GM18868 (cell line): ENCODE results near the gene LTBP3.

ENCODE experiments used
- ATAC-seq: cut with Tn5 transposase; IDR thresholded peaks from one replicate; pipeline ENCODE4 v1.9.1; 2021; ENCODE audit warnings: mild to moderate bottlenecking, moderate library complexity; ENCODE audit not compliant: unreplicated experiment

LTBP3 gene

GRCh38 chr11:65555693-65556231 is 2.4 kb downstream of the LTBP3 start:
- no peak for ATAC-seq

DNA sequence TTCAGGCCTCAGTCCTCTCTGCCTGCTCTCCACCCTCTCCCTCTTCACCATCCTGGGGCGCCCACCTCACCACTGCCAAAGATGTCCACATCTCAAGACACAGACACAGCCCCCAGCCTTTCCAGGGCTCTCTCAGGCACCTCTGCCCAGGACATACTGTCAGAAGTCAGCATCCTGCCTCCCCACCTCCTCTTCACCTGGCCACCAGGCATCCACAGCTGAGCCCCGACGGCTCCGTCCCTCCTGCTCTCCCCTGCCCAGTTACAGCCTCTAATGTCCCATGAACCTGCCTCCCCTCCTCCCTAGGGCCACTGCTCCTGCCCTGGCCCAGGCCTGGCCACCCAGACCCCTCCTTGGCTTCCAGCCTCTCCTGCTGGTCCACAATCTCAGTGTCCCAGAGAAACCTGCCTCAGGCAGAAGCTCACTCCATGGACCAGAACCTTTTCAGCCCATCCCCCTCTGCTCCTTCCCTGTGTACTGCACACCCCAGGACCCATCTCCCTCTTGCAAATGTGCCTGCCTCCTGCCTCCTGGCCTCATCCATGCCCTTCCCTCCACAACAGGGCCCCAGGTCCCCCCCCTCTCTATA is 3.2 kb downstream of the LTBP3 start:
- no peak for ATAC-seq

DNA sequence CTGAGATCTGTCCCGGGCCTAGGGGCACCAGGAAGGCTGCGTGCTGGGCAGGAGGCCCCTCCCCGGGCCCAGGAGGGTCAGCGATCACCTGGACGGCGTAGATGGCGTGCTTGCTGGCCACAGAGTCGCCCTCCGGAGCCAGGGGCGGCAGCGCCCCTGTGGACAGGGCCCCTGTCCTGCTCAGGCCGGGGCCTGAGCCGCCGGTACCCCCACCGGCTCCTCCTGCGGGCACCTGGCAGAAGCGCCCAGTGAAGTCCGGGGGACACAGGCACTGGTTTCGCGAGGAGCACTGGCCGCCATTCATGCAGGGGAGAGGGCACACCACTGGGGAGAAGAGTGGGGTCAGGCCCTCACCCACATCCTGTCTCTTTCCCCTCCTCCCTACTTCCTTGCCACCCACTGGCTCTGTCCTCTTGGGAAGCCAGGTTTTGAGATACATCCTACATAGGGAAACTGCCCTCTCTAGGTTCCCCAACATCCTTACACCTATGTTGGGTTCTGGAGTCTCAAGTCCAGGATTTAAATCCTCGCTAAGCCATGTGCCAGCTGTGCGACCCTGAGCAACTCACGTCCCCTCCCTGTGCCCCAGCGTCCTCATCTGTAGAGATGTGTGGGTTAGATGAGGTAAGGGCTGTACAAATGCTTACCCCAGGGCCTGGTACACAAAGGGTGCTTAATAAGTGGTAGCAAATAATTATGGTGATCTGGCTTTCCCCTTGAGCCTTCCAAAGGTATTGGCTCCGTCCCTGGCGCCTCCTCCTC is 3.9 kb downstream of the LTBP3 start:
- ATAC-seq: no peak

DNA sequence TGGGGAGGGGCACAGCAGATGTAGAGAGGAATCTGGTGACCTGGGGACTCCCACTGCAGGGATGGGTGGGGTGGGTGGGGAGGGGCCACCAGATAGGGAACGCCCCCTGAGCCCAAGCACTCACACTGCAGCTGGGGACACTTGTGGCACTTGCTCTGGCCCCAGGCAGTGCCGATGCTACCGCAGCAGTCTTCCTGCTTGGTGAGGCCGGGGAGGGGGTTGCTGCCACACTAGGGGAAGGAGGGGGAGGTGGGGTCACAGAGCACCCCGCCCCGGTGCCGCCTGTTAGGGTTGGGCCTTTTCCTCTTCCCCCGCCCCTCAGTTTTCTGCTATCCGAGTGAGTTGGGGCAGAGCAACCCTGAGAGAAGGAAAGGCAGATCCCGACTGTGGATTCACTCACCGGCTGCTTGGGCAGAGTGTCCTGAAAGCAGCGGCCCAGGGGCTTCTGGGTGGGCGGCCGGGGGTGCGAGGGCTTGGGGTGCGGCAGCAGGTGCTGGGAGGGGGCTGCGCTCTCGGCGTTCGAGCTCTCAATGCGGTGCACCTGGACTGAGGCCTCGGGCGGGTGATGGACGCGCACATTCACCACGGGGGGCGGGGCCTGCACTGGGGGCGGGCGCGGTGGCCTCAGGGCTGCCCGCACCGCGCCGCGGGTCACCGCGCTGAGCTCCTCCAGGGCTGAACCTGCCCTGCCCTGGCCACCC is 4.7 kb downstream of the LTBP3 start:
- no peak for ATAC-seq

DNA sequence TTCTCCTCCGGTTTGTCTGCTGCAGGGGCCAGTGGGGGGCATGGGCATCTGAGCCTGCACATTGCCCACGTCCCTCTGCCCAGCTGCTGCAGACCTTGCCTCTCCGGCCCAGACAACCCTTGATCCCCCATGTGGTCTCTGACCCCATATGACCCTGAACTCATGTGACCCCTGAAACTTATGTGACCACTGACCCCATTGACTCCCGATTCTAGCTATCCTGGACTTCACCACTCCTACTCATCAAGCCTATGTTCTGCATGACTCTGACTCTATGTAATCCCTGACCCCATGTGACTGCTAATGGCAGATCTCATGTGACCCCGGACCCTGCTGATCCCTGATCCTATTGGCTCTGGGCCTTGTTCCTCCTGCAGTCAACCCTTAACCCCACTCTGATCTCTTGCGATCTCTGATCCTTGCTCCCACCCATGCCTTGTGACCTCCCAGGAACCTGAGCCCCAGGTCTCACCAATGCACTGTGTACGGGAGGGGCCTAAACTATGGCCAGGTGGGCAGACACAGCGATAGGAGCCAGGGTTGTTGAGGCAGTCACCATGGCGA is 5.7 kb downstream of the LTBP3 start:
- ATAC-seq: no peak

- no peak for ATAC-seq
These were observed 6.4 kb downstream of the LTBP3 start for GRCh38 chr11:65551572-65552387.

DNA sequence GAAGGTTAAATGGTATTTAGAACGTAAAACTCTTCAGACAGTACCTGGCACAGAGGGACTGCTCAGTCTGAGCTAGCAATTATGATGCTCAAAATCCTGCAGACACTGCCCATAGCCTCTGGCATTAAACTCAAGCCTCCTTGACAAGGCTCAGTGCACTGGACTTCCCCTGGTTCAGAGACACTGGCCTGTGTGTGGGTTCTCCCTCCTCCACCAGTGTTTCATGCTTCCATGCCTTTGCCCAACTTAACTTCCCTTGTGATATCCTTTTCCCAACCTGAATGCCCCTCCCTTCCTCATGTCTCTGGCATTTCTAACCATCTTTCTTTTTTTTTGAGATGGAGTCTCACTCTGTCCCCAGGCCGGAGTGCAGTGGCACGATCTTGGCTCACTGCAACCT is 9.1 kb downstream of the LTBP3 start:
- no peak for ATAC-seq

GRCh38 chr11:65548395-65548794 is 9.8 kb downstream of the LTBP3 start:
- no peak for ATAC-seq

- no peak for ATAC-seq
These were observed 10.6 kb downstream of the LTBP3 start for GRCh38 chr11:65547446-65548125.

DNA sequence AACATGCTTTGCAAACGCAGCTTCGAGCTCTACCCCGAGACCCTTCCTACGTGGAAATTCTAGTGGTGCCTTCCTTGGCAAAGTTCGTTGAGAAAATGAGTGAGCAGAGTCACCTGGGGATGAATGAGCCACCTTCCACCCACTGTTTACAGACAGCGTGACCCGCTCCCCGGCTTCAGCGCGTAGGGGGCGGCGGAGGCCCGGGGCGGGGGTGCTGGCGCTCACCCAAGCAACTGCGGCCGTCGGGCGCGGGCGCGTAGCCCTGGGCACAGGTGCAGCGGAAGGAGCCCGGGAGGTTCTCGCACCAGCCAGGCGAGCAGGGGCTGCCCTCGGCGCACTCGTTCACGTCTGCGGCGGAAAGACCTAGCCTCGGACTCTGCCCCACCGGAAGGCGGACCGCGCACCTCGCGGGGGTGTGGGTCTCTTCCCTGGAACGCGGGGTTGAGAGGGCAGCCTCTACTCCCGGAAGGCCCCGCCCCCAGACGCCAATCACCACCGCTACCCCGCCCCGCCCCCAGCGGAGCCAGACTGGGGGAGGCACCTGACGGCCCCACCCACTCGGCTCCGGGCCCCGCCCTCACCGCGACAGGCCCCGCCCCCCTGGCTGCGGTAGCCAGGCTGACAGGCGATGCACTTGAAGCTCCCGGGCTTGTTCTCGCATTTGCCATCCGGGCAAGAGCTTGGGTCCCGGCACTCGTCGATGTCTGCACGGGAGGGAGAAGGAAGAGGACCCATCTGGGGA is 11.8 kb downstream of the LTBP3 start:
- ATAC-seq: peak; percentile 75

DNA sequence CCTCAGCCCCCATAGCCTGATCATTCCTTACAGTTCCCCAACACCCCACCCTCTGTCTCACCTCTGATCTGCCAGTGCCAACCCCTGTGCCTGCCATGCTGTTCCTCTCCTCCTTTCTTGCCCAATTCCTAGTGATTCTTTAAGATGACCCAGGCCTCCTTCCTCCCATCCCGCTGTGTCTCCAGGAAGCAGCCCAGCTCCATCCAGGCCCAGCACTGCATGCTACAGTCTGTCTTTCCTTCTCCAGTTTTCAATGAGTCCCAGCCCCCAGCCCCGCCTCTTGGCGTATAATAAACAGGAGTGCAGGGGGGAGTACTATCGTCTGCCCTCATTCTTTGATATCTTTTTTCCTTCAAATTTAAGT is 12.3 kb downstream of the LTBP3 start:
- no peak for ATAC-seq

DNA sequence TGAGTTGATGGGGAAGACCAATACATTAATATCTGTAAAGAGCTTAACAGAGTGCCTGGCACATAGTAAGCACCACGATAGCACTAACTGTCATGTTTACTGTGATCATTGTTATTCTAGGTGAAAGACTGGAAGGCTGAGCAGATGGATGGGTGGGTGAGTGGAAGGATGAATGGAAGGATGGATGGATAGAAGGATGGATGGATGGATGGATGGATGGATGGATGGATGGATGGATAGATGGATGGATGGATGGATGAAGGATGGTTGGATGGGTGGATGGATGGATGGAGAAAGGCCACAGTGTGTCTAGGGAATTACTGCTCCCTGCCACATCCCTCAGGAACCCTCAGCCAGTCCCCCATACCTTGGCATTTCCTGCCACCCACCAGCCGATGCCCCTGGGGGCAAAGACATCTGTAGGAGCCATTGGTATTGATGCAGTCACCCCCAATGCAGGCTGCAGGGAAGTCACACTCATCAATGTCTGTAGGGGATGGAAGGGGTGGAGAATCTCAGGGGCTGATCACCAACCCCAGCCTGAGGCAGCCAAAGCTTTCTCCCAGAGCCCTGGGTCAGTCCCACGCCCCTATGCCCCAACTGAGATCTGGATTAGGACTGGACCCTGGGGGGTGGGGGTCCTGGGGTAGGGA is 15.3 kb downstream of the LTBP3 start:
- no peak for ATAC-seq

GRCh38 chr11:65541093-65541982 is 16.8 kb downstream of the LTBP3 start:
- ATAC-seq: no peak

DNA sequence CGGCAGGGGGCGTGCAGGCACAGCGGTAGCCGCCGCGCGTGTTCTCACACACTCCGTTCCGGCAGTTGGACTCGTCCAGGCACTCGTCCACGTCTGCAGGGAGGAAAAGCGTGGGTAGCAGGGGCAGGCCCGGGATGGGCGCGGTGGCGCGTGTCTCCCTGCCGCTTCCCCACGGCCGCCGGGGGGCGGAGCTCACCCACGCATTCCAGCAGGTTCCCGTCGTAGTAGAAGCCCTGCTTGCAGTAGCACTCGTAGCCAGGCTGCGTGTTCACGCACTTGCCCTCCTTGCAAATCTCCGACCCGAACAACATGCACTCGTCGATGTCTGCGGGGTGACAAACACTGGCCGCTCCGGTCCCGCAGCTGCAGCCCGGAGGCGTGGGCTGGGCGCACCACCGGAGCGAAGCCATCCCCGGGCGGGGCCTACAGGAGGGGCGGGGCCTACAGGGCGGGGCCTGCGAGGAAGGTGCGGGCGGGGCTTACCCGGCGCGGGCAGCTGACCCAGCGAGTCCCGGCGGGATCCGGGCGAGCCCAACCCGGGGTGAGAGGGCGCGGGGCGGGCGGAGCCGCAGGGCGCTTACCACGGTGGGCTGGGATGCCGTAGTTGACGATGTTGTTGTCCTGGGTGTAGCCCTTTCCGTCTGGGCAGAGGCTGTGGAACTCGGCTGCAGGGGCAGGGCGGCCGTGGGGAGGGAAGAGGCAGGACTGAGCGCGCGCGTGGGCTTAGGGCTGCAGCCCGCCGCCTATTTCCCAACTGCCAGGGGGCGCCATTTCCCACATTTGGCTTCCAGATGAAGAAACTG is 17.7 kb downstream of the LTBP3 start:
- peak; percentile 73 for ATAC-seq

DNA sequence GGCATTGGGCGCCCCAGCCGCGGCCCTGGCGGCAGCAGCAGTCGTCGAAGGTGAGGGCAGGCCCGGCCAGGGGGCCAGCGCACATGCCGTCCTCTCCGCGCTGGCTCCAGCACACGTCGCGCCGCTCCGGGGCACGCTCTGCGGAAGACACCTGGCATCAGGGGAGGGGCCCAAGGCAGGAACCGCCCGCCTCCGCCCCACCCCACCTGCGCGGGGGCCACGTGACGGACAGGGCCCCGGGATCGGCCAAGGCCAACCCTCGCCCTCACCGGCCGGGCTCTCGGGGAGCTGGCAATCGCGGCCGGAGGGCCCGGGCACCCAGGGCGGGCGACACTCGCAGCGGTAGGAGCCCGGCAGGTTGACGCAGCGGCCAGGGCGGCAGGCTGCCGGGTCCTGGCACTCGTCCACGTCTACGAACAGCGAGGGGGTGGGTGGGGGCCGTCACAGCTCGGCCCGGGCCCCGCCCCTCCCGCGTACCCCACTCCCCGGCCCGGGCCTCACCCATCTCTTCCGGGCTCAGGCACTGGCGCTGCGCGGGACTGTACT is 18.3 kb downstream of the LTBP3 start:
- ATAC-seq: peak; percentile 59

GRCh38 chr11:65538915-65539743 is 19.0 kb downstream of the LTBP3 start:
- no peak for ATAC-seq
